Measurements from ENCODE around the gene GPR4.
"Not testable (repeated sequence)": the region's sequence is repeated elsewhere in the genome, so short reads cannot be mapped to it uniquely, and the experiment has no call there.

The GPR4 gene

GRCh38 chr19:45621389-45621788, 19.4 kb upstream of the GPR4 start:
- TF ChIP-seq, protein P1, sequence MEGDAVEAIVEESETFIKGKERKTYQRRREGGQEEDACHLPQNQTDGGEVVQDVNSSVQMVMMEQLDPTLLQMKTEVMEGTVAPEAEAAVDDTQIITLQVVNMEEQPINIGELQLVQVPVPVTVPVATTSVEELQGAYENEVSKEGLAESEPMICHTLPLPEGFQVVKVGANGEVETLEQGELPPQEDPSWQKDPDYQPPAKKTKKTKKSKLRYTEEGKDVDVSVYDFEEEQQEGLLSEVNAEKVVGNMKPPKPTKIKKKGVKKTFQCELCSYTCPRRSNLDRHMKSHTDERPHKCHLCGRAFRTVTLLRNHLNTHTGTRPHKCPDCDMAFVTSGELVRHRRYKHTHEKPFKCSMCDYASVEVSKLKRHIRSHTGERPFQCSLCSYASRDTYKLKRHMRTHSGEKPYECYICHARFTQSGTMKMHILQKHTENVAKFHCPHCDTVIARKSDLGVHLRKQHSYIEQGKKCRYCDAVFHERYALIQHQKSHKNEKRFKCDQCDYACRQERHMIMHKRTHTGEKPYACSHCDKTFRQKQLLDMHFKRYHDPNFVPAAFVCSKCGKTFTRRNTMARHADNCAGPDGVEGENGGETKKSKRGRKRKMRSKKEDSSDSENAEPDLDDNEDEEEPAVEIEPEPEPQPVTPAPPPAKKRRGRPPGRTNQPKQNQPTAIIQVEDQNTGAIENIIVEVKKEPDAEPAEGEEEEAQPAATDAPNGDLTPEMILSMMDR (IDR thresholded peaks at IDR 0.05; ENCODE audit: insufficient read depth, missing control alignments) = no peak
- no peak for FAIRE-seq
- DNase-seq (ENCODE audit: insufficient read length, low spot score) = no peak

- TF ChIP-seq, protein P1 (IDR thresholded peaks at IDR 0.05; ENCODE audit: insufficient read depth, missing control alignments) = no peak
- no peak for DNase-seq (ENCODE audit: insufficient read length, low spot score)
- no peak for FAIRE-seq
Measured at GRCh38 chr19:45616704-45617017, 14.6 kb upstream of the GPR4 start.

DNA sequence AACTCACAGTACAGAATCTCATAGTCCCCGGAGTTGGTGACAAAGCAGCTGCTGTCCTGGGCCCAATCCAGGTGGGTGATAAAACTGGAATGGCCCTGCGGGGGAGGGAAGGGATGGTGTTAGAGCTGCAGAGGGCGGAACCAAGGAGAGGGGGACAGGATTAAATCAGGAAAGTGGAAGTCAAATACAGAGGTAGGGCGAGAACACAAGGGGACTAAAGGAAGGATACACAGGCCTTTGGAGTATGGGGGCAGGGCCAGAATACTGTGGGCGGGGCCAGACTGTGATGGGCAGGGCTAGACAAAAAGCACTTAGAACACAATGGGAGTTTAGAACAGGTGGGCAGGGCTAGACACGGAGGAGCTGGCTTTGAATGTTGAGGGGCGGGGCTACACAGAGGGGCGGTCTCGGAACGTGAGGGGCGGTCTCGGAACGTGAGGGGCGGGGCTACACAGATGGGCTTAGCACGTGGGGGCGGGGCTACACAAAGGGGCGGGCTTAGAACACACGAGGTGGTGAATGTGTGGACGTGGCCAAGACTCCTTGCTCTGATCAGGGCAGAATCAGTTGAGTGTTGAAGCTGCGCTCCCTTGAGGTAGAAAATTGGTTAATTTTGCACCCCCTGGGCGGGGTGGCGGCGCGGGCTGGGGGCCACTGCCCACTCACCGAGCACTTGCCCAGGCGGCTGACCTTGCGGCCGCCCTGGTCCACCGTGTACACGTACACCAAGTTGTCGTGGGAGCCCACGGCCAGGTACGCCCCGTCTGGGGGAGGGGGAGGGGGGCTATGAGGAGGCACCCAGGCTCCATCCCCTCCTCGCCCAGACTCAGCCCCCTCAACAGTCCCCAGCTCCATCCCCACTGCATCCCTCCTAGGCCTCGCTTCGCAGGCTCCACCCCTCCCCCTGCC, 14.0 kb upstream of the GPR4 start:
- DNase-seq (ENCODE audit: insufficient read length, low spot score) = no peak
- TF ChIP-seq, protein P1 (IDR thresholded peaks at IDR 0.05; ENCODE audit: insufficient read depth, missing control alignments) = no peak

GRCh38 chr19:45615056-45615455, 13.0 kb upstream of the GPR4 start:
- FAIRE-seq = not testable (repeated sequence)

More for the DNA sequence above, 14.0 kb upstream of the GPR4 start:
- no peak for FAIRE-seq

DNA sequence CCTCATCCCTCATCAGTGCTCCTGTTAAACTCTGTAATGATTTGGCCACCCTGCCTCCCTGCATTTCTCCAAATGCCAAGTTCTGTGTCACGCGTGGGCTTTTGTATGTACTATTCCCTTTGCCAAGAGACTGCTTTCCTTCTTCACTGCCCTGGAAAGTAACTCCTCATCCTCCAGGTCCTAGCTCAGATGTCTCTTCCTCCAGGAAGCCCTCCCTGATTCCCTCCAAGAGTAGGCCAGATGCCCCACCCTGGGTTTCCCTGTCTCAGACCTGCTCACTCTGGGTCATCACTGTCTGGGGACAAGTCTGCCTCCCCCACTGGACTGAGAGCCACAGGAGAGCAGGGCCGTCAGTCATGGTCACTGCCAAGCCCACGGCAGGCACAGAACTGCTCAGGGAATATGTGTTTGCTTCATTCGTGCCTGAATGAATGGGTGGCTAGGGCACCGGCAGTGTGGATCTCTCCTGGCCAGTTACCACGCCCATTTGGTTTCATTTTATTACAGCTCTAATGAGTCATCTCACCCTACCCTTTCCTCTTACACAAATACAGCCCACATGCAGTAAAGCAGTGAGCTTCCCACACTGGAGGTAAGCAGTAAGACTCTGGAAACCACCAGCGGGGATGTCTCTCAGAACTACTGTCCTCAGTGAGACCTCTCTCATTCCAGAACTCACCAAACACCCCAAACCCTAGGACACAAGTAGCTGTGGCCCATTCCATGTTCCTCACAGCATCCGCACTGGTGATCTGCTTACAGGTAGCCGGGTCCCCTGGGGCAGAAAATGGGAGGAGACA, 12.1 kb upstream of the GPR4 start:
- TF ChIP-seq, protein P1 (IDR thresholded peaks at IDR 0.05; ENCODE audit: insufficient read depth, missing control alignments) = no peak
- no peak for FAIRE-seq
- DNase-seq (ENCODE audit: insufficient read length, low spot score) = no peak

More at GRCh38 chr19:45615056-45615455, 13.0 kb upstream of the GPR4 start:
- not testable (repeated sequence) for DNase-seq (ENCODE audit: insufficient read length, low spot score)

DNA sequence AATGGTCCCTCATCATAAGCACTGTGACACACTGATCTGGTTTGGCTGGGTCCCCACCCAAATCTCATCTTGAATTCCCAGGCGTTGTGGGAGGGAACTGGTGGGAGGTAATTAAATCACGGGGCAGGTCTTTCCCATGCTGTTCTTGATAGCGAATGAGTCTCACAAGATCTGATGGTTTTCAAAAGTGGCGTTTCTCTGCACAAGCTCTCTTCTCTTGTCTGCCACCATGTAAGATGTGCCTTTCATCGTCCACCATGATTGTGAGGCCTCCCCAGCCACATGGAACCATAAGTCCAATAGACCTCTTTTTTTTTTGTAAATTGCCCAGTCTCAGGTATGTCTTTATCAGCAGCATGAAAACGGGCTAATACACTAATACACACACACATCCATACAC, 6.9 kb upstream of the GPR4 start:
- TF ChIP-seq, protein P1 (IDR thresholded peaks at IDR 0.05; ENCODE audit: insufficient read depth, missing control alignments) = no peak
- DNase-seq (ENCODE audit: insufficient read length, low spot score) (no peak), FAIRE-seq (no peak)

DNA sequence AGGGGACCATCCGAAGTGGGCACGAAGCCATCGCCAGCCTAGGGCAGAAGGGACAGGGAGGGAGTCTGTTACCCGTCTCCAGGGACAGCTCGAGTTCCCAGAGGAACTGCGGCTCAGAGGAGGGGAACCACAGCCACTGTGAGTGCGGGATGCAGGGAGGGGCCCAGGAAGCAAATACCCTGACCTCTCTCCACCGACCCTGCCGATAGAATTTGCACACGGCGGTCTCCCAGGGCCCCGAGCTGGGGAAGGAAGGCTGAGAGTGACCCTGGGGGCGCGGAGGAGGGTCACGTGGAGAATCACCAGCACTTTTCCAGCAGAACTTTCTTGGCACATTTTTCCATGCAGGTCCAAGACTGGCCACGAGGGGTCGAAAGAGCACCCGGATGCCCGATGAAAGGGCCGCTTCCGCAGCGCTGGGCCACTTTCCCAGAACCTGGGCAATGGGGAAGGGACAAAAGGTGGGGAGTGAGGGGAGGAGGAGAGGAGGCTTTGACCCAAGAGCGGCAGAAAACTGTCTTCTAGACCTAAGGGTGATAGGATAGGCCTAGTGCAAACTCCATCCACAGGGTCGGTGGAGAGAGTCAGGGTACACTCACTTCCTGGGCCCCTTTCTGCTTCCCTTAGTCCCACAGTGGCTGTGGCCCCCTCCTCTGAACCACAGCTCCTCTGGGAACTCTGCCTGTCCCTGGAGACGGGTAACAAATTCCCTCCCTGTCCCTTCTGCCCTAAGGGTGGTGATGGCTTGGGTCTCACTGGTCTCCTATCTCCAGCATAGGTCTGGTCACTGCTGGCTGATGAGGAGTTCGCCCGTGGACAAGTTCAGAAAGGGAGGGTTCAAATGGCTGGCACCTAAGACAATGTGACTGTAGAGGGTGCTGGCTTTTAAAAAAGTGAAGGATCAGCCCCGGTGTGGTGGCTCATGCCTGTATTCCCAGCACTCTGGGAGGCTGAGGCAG, 5.3 kb upstream of the GPR4 start:
- DNase-seq (ENCODE audit: insufficient read length, low spot score) (peak; percentile 54), FAIRE-seq (no peak)

More for the DNA sequence above, 5.3 kb upstream of the GPR4 start:
- TF ChIP-seq, protein P1 (IDR thresholded peaks at IDR 0.05; ENCODE audit: insufficient read depth, missing control alignments) = peak; percentile 80

Measured in D721Med (cell line).